HG02642 (cell line): ENCODE data around the gene KRTAP5-9.
"Not testable (repeated sequence)": the region's sequence is repeated elsewhere in the genome, so short reads cannot be mapped to it uniquely, and the experiment has no call there.

Source experiments
- ATAC-seq: cut with Tn5 transposase; IDR thresholded peaks from one replicate; pipeline ENCODE4 v1.9.1; 2021; ENCODE audit warnings: mild to moderate bottlenecking; ENCODE audit not compliant: unreplicated experiment, poor library complexity

The KRTAP5-9 gene, protein sequence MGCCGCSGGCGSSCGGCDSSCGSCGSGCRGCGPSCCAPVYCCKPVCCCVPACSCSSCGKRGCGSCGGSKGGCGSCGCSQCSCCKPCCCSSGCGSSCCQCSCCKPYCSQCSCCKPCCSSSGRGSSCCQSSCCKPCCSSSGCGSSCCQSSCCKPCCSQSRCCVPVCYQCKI

DNA sequence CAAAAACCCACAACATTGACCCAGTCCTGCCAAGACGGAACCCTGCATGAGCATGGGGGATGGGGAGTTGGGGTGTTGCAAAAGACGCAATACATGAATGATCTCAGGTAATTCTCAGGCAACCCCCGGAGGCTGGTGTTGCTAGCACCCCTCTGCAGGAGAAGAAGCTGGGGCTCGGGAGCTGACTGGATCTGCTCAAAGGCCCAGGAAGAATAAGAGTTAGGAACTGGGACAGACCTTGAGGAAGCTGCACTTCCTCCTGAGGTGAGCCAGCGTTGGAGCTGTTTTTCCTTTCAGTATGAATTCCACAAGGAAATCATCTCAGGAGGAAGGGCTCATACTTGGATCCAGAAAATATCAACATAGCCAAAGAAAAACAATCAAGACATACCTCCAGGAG is at the start of gene KRTAP5-9:
Gene KRTAP5-9, plus strand, starts transcription at position 301 of the 400 bp plus-strand sequence. CDS start 238 bp downstream, outside the sequence.
- no peak for ATAC-seq

DNA sequence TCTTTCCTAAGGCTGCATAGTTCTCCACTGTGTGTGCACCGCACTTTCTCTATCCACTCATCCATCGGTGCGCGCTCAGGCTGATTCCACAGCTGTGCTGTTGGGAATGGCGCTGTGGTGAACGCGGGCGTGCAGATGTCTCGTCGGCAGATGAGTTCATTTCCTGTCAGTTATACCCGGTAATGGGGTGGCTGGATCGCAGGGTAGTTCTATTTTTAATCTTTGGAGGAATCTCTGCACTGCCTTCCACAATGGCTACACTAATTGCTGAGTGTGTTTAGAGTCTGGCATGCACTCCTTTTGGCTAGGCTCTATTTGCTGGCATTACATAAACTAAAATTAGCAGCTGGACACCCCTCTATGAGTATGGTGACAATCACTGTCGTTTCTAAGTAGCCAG is 49.1 kb upstream of the KRTAP5-9 start:
- ATAC-seq = no peak

DNA sequence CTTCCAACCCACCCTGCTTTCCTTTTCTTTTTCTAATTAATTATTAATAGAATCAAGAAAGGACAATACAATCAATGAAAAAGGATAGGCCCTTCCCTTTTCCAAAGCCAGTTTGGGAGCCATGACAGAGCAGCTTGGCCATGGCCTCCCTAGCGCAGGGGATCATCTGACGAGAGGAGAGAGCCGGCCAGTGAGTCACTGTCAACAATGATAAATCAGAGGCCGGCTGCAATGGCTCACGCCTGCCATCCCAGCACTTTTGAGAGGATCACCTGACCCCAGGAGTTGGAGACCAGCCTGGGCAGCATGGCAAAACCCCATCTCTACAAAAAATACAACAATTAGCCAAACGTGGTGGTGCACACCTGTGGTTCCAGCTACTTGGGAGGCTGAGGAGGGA is 48.7 kb upstream of the KRTAP5-9 start:
- ATAC-seq = no peak

DNA sequence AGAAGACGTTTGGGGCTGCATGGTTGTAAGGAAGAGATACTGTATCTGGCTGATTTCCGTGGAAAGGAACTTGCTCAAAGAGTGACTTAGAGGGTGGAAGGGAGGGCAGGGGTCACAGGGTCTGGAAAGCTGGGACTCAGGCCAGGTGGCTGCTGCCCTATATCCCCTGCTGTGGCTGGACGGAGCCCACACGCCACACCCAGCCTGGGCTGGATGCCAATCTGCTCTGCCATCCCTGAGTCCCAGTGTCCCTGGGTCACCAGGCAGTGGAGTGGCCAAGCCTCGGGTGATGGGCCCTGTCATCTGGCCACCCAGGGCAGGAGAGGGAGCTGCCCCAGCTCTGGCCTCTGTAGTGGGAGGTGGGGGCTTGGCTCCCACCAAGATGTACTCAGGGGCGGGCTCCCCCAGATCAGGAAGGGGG is 47.6 kb upstream of the KRTAP5-9 start:
- no peak for ATAC-seq

DNA sequence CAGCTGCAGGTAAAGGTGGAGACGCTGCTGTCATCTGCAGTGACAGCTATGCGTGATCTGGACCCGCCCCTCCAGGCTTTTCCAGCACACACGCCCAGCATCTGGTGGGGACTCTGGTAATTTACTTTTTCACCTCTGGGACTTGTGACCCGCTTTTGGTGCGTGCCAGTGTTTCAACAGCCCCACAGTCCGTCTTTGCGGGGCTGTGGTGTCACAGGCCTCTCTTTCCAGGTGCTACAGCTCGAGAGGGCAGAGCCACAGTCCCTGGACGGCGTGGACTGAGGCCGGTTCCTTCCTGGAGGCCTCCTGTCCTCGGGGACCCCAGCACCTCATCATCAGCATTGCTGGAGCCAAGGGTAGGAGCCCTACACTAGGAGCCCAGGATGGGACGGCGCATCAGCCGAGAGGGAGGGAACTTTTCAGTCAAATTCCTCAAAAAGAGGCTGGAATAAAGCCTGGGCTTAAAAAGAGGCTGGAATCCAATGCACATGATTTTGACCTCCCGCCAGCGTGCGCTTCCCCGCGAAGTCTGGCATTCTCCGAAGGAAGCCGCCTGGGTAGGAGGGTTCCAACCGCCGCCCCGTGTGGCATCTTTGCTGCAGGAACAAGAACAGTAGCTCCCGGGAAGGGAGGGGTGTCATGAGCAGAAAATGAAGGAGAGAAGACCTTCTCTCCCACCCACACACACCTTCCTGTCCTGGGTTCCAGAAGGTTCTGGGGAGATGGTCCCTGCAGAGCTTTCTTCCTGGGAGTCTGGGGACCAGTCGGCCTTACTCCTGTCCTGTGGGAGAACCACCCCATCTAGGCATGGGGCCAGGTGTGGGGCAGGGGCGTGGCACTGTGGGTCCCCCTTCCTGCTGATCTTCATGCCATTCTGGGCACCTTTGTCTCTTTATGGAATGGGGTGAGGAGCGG is 46.9 kb upstream of the KRTAP5-9 start:
- ATAC-seq = no peak

DNA sequence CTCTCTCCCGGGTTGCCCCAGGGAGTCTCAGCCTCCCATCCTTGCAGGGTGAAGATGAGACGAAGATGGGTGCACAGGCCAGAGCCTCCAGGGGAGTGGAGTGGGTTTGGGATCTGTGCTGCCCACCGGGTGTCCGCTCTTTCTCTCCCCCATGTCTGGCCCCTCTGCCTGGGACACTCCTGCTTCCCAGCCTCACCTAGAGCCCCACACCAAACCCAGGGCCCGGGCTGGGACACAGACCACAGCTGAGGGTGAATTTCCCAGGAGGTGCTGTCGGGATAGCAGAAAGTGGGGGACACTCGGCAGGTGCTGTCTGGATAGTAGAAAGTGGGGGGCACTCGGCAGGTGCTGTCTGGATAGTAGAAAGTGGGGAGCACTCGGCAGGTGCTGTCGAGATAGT is 46.2 kb upstream of the KRTAP5-9 start:
- no peak for ATAC-seq

DNA sequence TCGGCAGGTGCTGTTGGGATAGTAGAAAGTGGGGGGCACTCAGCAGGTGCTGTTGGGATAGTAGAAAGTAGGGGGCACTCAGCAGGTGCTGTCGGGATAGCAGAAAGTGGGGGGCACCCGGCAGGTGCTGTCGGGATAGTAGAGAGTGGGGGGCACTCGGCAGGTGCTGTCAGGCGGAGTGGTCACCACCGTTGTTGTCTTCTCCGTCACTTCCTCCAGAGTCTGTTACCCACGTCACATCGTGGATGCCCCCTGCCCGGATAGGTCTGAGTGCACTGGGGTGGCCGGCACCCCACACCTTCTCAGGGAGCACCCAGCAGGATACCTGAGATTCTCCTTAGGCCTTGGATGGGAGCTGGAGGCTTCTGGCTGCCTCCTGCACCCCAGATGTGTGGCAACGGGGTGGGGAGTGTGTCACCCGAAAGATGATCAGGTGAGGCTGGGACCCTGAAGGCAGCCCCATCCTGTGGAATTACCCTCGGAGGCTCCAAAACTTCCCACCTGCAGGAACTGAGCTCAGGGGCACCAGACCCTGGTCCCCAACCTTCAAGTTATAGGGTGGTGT is 45.3 kb upstream of the KRTAP5-9 start:
- no peak for ATAC-seq

DNA sequence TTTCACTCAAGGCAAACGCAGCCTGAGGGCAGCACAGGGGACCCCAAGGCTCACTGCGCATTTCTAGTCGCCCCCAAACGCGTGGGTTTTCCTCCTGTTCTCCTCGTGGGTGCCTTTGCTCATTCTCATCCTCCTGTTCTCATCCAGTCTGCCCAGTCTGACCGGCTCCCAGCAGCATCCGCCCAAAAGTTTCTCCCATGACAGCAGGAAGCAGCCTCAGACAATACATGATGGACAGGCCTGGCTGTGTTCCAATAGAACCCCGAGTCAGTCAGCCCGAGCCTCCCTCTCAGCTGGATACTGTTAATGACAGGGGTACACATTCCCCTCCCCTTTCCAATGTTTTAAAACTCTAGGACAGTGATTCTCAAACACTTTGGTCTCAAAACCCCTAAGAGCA is 43.7 kb upstream of the KRTAP5-9 start:
- ATAC-seq = no peak

DNA sequence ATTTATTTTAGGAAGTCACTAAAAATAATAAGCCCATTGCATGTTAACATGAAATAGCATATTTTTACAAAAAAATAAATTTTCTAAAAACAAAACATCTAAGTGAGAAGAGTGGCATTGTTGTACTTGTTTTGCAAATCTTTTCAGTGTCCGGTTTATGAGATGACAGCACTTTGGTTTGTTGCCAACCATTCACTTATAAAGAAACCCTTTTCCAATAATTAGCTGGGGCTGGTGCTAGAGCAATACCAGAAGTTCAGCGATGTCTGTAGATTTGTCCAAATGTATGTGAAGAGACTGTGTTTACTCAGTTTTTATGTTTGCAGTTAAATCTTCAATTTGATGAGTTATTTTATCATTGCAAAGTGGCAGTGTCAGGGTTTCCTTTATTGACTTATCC is 43.2 kb upstream of the KRTAP5-9 start:
- no peak for ATAC-seq

DNA sequence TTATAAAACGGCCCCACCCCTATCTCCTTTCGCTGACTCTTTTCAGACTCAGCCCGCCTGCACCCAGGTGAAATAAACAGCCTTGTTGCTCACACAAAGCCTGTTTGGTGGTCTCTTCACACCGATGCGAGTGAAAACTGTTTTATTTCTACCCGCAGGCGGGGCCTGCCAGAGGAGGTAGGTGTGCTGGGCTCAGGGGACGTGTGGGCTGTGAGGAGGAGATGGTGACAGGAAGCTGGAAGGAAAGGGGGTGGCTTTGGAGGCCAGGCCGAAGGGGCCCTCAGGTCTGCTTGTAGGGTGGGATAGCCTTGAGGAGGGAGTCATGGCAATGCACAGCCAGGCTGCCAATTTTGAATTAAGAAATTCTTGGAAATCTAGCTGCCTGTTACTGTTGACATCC is 42.4 kb upstream of the KRTAP5-9 start:
- ATAC-seq = no peak

DNA sequence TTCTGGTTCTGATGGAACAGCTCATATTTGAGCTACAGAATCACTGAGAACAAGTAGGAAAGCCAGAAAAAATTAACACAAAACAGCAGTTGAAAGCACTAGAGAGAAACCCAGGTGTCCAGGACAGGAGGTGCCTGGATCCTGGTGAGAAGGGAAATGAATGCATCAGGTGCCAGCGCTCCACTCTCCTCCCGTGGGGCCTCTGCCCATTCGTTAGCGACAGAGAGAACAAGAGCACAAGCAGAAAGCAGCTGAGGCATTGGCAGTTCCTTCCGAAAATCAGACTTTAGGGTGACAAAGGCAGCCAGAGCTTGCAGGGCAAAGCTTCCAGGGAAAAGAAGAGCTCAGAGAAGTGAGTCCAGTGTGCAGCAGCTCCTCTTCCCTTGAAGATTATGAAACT is 41.1 kb upstream of the KRTAP5-9 start:
- ATAC-seq = no peak

DNA sequence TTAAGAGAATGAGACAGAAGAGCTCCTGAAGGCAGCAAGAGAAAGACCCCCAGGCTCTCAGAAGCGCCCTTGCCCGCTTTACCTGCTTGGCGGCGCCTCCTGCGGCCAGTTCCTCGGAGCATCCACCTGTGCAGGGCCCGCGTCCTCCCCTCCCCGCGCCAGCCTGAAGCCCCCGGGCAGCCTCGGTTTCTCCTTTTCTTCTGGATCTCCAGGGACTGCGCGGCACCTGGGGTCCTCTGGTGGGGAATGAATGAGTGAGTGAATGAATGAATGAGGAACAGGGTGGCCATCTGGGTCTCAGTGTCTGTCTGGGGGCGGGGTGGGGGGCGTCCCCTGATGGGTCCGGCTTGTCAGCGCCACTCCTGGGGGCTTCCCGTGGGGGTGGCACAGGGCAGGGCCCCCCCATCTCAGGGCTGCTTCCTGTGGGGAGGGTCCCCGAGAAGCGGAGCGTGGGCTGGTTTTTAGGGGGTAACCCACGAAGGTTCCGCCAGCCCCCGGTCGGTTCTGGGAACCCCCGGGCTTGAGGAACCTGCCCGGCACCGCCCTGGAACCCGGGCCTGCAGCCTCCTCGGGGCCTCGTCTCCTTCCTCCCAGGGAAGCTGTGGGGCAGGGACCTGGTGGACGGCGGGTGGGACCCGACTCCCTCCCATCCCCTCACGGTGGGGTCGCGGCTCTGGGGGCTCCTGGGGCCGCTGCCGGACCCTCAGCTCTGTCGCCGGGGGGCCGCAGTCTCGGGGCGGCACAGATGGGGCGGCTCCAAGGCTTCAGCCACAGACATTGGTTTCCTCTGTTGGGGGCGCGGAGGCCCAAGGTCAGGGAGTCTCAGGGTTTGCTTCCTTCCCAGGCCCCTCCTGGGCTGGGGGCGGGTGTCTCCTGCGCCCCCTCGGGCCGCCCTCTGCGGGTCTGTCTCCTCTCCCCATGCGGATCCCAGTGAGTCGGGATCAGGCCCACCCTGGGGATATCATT is 29.4 kb upstream of the KRTAP5-9 start:
- ATAC-seq = no peak

DNA sequence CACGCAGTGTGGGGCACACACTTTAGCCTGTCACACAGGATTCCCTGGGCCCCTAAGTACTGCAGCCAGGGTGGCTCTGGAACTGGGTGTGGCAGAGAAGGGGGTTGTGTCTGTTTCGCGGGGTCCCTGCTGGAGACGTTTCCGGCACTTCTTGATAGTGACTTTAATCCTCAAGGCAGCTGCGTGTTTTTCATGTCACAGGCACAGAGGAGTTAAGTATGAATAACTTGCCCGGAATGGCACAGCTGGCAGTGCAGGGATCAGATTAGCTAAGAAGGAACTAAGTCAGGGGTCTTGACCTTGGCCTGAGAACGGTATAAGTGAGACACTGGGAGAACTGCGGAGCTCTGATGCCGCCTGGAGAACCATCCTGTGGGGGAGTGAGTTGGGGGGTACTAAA is 28.7 kb upstream of the KRTAP5-9 start:
- ATAC-seq = no peak

DNA sequence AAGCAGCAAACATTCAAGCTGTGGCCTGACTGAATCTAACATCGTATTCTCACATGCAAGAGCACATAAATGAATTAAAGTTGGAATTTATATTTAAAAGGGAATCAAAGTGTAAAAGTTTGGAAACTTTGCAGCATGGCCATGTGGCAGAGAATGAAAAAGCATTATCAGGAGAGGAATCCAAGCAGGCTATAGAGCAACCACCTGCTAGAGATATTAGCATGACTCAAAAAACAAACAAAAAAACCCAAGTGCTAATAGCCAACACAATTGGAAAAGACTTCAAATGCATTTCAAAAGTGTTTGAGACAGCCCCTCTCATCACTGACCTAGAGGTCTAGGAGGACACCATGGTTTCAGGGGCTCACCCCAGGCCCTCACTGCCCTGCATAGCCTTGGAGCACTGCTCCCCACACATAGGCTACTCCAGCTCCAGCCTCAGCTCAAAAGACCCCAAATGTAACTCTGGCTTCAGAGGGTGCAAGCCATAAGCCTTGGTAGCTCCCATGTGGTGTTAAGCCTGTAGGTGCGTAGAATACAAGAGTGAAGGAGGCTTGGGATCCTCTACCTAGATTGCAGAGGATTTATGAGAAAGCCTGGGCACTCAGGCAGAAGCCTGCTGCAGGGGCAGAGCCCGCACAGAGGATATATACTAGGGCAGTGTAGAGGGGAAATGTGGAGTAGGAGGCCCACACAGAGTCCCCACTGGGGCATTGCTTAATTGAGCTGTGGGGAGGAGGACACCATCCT is 22.9 kb upstream of the KRTAP5-9 start:
- no peak for ATAC-seq

DNA sequence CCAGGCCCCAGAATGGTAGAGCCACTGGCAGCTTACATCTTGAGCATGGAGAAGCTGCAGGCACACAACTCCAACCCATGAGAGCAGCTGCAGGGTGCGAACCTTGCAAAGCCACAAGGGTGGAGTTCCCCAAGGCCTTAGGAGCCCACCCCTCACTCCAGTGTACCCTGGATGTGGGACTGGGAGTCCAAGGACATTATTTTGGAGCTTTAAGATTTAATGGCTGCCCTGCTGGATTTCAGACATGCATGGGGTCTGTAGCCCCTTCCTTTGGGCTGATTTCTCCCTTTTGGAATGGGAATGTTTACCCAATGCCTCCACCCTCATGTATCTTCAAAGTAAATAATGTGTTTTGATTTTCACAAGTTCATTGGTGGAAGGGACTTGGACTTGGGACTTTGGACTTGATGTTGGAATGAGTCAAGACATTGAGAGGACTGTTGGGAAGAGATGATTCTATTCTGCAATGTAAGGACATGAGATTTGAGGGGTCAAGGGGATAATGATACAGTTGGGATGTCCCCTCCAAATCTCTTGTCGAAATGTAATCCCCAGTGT is 22.2 kb upstream of the KRTAP5-9 start:
- no peak for ATAC-seq

DNA sequence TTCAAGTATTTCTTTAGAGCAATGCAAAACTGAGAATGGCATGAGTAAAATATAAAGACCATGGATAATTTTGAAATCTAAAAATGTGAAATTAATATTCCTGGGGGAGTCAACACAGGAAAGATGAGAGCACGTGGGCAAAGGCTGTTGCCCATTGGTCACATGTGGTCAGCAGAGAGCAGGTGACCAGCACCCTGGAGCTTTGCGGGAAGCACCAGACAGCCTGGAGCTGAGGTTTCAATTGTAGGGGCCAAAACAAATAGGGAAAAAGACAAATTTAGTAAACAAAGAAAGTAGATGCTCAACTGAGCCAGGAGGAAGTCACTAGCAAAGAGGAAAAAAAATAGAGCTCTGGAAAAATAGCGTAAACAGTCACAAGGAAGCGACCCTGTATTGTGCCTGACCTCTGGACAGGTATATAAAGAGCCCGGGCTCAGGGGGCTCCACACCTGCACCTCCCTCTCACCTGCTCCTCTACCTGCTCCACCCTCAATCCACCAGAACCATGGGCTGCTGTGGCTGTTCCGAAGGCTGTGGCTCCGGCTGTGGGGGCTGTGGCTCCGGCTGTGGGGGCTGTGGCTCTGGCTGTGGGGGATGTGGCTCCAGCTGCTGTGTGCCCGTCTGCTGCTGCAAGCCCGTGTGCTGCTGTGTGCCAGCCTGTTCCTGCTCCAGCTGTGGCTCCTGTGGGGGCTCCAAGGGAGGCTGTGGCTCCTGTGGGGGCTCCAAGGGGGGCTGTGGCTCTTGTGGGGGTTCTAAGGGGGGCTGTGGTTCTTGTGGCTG is 21.2 kb upstream of the KRTAP5-9 start, which contains the start of gene KRTAP5-7:
Gene KRTAP5-7, plus strand, starts transcription at position 472 of the 780 bp plus-strand sequence. Its CDS starts 34 bp downstream, at position 506.
- ATAC-seq = not testable (repeated sequence)

DNA sequence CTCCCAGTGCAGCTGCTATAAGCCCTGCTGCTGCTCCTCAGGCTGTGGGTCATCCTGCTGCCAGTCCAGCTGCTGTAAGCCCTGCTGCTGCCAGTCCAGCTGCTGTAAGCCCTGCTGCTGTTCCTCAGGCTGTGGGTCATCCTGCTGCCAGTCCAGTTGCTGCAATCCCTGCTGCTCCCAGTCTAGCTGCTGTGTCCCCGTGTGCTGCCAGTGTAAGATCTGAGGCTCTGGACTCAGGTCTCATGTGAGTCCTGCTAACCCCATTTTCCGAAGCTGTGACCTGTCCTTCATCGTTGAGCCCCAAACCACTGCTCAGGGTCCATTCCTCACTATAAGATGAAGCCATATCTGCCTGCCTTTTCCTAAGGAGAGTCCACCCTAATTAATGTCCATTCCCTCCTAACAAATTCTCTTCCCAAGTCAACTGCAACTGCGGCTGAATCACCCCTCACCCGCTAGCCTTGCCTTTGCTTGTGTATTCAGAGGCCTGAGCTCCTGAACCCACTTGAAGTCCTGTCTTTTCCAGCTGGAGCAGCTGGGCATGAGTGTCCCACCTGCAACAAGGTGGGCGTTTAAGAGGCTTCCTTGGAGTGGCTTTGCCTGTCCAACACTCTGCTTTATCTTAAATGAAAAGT is 20.5 kb upstream of the KRTAP5-9 start:
- ATAC-seq = no peak

DNA sequence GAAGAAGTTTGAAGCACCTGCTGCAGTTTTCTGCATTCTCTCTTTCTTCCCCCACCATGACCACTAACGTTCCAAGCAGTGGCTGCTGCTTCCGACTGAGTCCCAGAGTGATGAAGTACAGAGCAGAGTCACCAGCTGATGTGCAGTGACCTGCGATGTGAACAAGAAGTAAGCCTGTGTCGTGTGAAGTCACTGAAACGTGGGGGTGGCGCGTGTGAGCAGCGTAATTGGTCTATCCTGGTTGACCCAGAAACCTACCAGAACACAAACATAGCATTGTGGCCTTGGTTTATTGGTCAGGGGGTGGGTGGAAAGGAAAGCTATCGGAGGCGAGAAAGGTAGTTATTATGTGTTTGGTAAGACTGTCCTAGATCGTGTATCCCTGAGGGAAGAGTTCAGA is 17.6 kb upstream of the KRTAP5-9 start:
- no peak for ATAC-seq
